Measurements from ENCODE around the gene CAMK1. TPM values are rescaled to one million over a fixed set of nuclear protein-coding genes. Genes with fewer than 3 reads are reported as not detected.
A peak's percentile ranks its signal among the peaks of the same experiment; 100 is the strongest.

The CAMK1 gene
- total RNA-seq, 1 donor from 2014 or later = 8.2 TPM

- peak; percentile 28 for TF ChIP-seq CTCF (IDR thresholded peaks at IDR 0.05; ENCODE audit: partially characterized antibody, unreplicated experiment)
- DNase-seq = peak; percentile 65
- Mint-ChIP-seq H3K9me3 (ENCODE audit: unreplicated experiment) (peaks cover 8% of the 10 kb centered on the region), H3K4me3 (ENCODE audit: unreplicated experiment) (no peak overlapping the region), H3K36me3 (ENCODE audit: unreplicated experiment) (peaks cover 11% of the 10 kb centered on the region), H3K4me1 (ENCODE audit: low read depth, unreplicated experiment) (peaks cover 32% of the 10 kb centered on the region), H3K27me3 (ENCODE audit: unreplicated experiment) (peaks cover 11% of the 10 kb centered on the region), H3K27ac (ENCODE audit: unreplicated experiment) (peak overlapping the region; percentile 57)
Observed at GRCh38 chr3:9808345-9809037, 38.7 kb upstream of the CAMK1 start.

- peaks cover 11% of the 10 kb centered on the region for H3K9me3 Mint-ChIP-seq (ENCODE audit: unreplicated experiment)
Observed at GRCh38 chr3:9807981-9808344, 38.2 kb upstream of the CAMK1 start.

GRCh38 chr3:9806688-9807589 lies 37.2 kb upstream of the CAMK1 start:
- no peak for DNase-seq
- H3K27me3 Mint-ChIP-seq (ENCODE audit: unreplicated experiment) = peaks cover 14% of the 10 kb centered on the region
- peaks cover 16% of the 10 kb centered on the region for H3K36me3 Mint-ChIP-seq (ENCODE audit: unreplicated experiment)
- TF ChIP-seq CTCF (IDR thresholded peaks at IDR 0.05; ENCODE audit: partially characterized antibody, unreplicated experiment) = no peak
- peaks cover 11% of the 10 kb centered on the region for H3K9me3 Mint-ChIP-seq (ENCODE audit: unreplicated experiment)
- no peak overlapping the region for H3K4me3 Mint-ChIP-seq (ENCODE audit: unreplicated experiment)
- H3K27ac Mint-ChIP-seq (ENCODE audit: unreplicated experiment) = peak overlapping the region; percentile 77
- H3K4me1 Mint-ChIP-seq (ENCODE audit: low read depth, unreplicated experiment) = peaks cover 32% of the 10 kb centered on the region

More at GRCh38 chr3:9807981-9808344, 38.2 kb upstream of the CAMK1 start:
- no peak for DNase-seq
- TF ChIP-seq CTCF (IDR thresholded peaks at IDR 0.05; ENCODE audit: partially characterized antibody, unreplicated experiment) = no peak
- peaks cover 14% of the 10 kb centered on the region for H3K27me3 Mint-ChIP-seq (ENCODE audit: unreplicated experiment)
- H3K36me3 Mint-ChIP-seq (ENCODE audit: unreplicated experiment) = peaks cover 16% of the 10 kb centered on the region
- no peak overlapping the region for H3K4me3 Mint-ChIP-seq (ENCODE audit: unreplicated experiment)
- peak overlapping the region; percentile 31 for H3K27ac Mint-ChIP-seq (ENCODE audit: unreplicated experiment)
- peaks cover 32% of the 10 kb centered on the region for H3K4me1 Mint-ChIP-seq (ENCODE audit: low read depth, unreplicated experiment)

GRCh38 chr3:9806137-9806536 lies 36.4 kb upstream of the CAMK1 start:
- Mint-ChIP-seq H3K4me1 (ENCODE audit: low read depth, unreplicated experiment) (peaks cover 26% of the 10 kb centered on the region), H3K36me3 (ENCODE audit: unreplicated experiment) (peaks cover 9% of the 10 kb centered on the region), H3K27ac (ENCODE audit: unreplicated experiment) (peak overlapping the region; percentile 17), H3K27me3 (ENCODE audit: unreplicated experiment) (peaks cover 11% of the 10 kb centered on the region), H3K4me3 (ENCODE audit: unreplicated experiment) (no peak overlapping the region), H3K9me3 (ENCODE audit: unreplicated experiment) (peaks cover 7% of the 10 kb centered on the region)
- DNase-seq = no peak
- TF ChIP-seq CTCF (IDR thresholded peaks at IDR 0.05; ENCODE audit: partially characterized antibody, unreplicated experiment) = no peak

Data from glutamatergic neuron (in vitro differentiated cells).